Measurements from ENCODE around the gene PRR5.

Gene PRR5

DNA sequence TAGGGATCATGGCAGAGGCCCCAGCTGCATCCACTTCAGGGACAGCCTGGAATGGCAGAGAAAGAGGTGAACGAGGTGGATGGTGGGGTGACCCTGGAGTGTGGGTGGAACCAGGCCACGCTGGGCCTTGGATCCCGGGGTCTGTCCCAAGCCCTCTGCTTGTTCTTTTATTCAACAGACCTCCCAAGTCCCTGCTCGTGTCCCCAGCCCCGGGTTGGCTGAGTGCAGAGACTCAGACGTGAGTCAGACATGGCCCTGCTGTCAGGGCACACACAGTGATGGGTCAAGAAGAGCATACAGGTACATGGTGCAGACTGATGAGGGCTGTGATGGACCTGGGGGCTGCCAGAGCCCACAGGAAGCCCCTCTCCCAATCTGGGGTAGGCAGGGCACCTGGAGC, 57.0 kb downstream of the PRR5 start:
- in situ Hi-C loops (cut with MboI; ENCODE audit: low sequenced_read_pairs, unreplicated experiment), result no loop called here
- no peak for DNase-seq (ENCODE audit: low spot score)
- TF ChIP-seq CTCF (IDR thresholded peaks at IDR 0.05; ENCODE audit: borderline replicate concordance, control extremely low read depth, extremely low read depth, insufficient read depth, missing control alignments), result no peak

- TF ChIP-seq CTCF (IDR thresholded peaks at IDR 0.05; ENCODE audit: borderline replicate concordance, control extremely low read depth, extremely low read depth, insufficient read depth, missing control alignments), result no peak
- DNase-seq (ENCODE audit: low spot score), result no peak
- in situ Hi-C loops (cut with MboI; ENCODE audit: low sequenced_read_pairs, unreplicated experiment), result no loop called here
Measured at GRCh38 chr22:44759430-44760310, 57.7 kb downstream of the PRR5 start.

DNA sequence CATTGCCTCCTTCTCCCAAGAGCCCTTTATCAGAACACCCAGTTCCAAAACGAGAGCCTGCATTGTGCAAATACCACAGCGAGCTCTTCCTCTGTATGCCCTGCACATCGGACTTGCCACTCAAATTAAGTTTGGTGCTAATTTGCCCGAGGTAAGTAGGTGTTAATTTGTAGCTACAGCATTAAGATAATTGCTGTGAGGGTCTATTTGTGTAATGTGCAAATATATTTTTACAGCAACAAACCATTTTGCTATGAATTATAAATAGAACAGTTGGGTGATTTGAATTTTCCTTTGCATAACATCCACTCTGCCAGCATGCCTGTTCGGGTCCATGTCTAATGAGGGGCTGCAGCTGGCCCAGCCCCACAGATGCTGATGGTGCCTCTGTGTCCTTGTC, 58.5 kb downstream of the PRR5 start:
- in situ Hi-C loops (cut with MboI; ENCODE audit: low sequenced_read_pairs, unreplicated experiment), result no loop called here
- TF ChIP-seq CTCF (IDR thresholded peaks at IDR 0.05; ENCODE audit: borderline replicate concordance, control extremely low read depth, extremely low read depth, insufficient read depth, missing control alignments), result no peak
- DNase-seq (ENCODE audit: low spot score), result no peak

- in situ Hi-C loops (cut with MboI; ENCODE audit: low sequenced_read_pairs, unreplicated experiment), result no loop called here
- no peak for TF ChIP-seq CTCF (IDR thresholded peaks at IDR 0.05; ENCODE audit: borderline replicate concordance, control extremely low read depth, extremely low read depth, insufficient read depth, missing control alignments)
- DNase-seq (ENCODE audit: low spot score), result no peak
Measured at GRCh38 chr22:44761025-44761424, 59.0 kb downstream of the PRR5 start.

GRCh38 chr22:44764373-44764772, 62.4 kb downstream of the PRR5 start:
- no peak for TF ChIP-seq CTCF (IDR thresholded peaks at IDR 0.05; ENCODE audit: borderline replicate concordance, control extremely low read depth, extremely low read depth, insufficient read depth, missing control alignments)
- DNase-seq (ENCODE audit: low spot score), result no peak
- in situ Hi-C loops (cut with MboI; ENCODE audit: low sequenced_read_pairs, unreplicated experiment), result no loop called here

DNA sequence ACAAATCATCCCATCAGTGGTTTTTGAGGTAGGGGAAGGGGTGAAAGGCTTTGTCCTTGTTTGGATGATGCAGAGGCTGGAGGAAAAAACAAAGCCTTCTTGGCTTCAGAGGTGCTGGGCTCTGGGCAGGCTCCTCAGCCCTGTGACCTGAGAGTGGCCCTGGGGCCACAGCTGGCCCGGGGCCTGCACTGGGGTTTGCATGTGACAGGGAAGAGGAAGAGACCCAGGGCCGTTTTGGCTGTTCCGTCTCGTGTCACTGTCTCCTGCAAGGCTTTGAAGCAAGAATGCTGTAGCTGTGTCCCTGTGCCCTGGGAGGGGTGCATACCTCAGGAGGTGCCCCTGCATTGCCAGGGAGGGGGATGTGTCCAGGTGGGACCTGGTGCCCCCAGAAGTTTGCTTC, 63.0 kb downstream of the PRR5 start:
- TF ChIP-seq CTCF (IDR thresholded peaks at IDR 0.05; ENCODE audit: borderline replicate concordance, control extremely low read depth, extremely low read depth, insufficient read depth, missing control alignments), result no peak
- in situ Hi-C loops (cut with MboI; ENCODE audit: low sequenced_read_pairs, unreplicated experiment), result no loop called here
- no peak for DNase-seq (ENCODE audit: low spot score)
